Measurements from ENCODE around the gene FARSA.

DNA sequence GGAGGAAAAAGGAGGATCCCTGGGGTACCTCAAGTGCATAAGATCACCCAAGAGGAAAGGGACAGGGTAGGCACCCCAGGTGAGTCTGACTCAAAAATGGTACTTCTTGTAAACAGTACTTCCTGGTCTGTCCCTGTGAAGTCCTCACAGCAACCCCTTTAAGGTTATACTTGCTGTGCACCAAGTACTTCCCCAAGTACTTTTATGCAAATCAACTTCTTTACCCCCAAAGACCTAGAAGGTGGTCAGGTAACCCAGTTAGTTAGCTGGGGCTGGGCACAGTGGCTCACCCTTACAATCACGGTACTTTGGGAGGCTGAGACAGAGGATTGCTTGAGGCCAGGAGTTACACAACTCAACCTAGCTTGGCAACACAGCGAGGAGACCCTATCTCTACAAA lies 7.4 kb upstream of the FARSA start:
- TF ChIP-seq GATA2 (IDR thresholded peaks at IDR 0.05; ENCODE audit: low read depth, low read length) (no peak), GATA3 (IDR thresholded peaks at IDR 0.05; ENCODE audit: low read depth, low read length) (no peak)

Data from SH-SY5Y (cell line).